OCI-LY3 (cell line): ENCODE data around the gene HYAL3.
"Not testable (repeated sequence)": the region's sequence is repeated elsewhere in the genome, so short reads cannot be mapped to it uniquely, and the experiment has no call there.

Experiments used
- H2AFZ ChIP-seq: fragments of 200-600, 300-600 bp; shearing (Covaris generic); 2 replicates; pipeline ENCODE4 v1.6.0; 2014; ENCODE audit warnings: antibody characterized with exemption, low read depth, low read length
- H3K27ac ChIP-seq: fragments of 200-600, 300-600 bp; sonication (generic); 2 replicates; pipeline ENCODE4 v1.5.1; 2014; ENCODE audit warnings: mild to moderate bottlenecking, low read length, moderate library complexity, mixed read lengths
- H3K27me3 ChIP-seq: fragments of 200-600, 300-600 bp; sonication (generic); 2 replicates; pipeline ENCODE4 v1.6.1; 2014; ENCODE audit warnings: low read depth, low read length, mixed read lengths
- H3K36me3 ChIP-seq: fragments of 200-600, 300-600 bp; sonication (generic); replicated peaks from 2 replicates; pipeline ENCODE3; 2014; ENCODE audit warnings: low read depth, low read length, mixed read lengths
- H3K4me1 ChIP-seq: fragments of 300-600, 200-600 bp; sonication (generic); 2 replicates; pipeline ENCODE4 v1.6.1; 2014; ENCODE audit warnings: low read length, mixed read lengths
- H3K4me2 ChIP-seq: fragments of 200-600, 300-600 bp; sonication (generic); 2 replicates; pipeline ENCODE4 v1.6.1; 2014; ENCODE audit warnings: low read length, mixed read lengths
- H3K4me3 ChIP-seq: fragments of 300-600, 200-600 bp; sonication (generic); 2 replicates; pipeline ENCODE4 v1.5.1; 2014; ENCODE audit warnings: antibody characterized with exemption, mild to moderate bottlenecking, low read length, moderate library complexity
- H3K79me2 ChIP-seq: fragments of 300-600, 200-600 bp; shearing (Covaris generic); 2 replicates; pipeline ENCODE4 v1.6.1; 2014; ENCODE audit warnings: mild to moderate bottlenecking, low read length, mixed read lengths
- H3K9ac ChIP-seq: fragments of 300-600, 200-600 bp; shearing (Covaris generic); 2 replicates; pipeline ENCODE4 v1.6.0; 2014; ENCODE audit warnings: mild to moderate bottlenecking, low read length, moderate library complexity
- H3K9me3 ChIP-seq: fragments of 200-600, 300-600 bp; shearing (Covaris generic); 2 replicates; pipeline ENCODE4 v1.6.1; 2014; ENCODE audit warnings: low read length, mixed read lengths; ENCODE audit not compliant: insufficient read depth
- H4K20me1 ChIP-seq: fragments of 200-600, 300-600 bp; sonication (generic); 2 replicates; pipeline ENCODE4 v1.6.1; 2016; ENCODE audit warnings: low read length, mixed read lengths; ENCODE audit not compliant: insufficient read depth
- EZH2phosphoT487 ChIP-seq: fragments of 200-600 bp; shearing (Covaris generic); IDR thresholded peaks from 2 replicates; pipeline ENCODE4 v1.6.1; 2018; ENCODE audit warnings: antibody characterized with exemption, mixed run types, low read depth
- TF ChIP-seq, protein P1 (sequence below): fragments of 200-600, 300-600 bp; sonication (generic); IDR thresholded peaks from 2 replicates; pipeline ENCODE4 v1.5.1; 2014; ENCODE audit warnings: antibody characterized with exemption, low read length, low read depth

The HYAL3 gene

DNA sequence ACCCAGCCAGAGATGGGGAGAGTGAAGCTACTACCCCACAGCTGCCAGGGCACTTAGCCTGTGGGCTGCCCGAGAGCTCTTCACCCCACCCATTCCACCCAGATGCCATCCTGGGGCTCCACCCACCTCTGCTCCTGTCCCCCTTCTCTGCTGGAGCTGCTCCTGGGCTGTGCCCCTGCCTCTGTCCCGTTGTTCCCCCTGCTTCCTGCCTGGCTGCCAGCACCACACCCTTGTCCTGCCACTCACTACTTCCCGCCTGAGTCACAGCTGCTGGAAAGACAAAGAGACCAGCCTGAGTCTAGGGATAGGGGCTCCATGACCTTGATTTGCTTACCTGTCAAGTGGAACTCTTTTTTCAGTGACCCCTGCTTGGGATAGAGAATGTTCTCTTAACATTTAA lies 50.8 kb downstream of the HYAL3 start:
- no peak overlapping the region for H3K4me3 ChIP-seq
- H4K20me1 ChIP-seq, result peaks cover 69% of the 10 kb centered on the region
- H3K36me3 ChIP-seq, result peaks cover 41% of the 10 kb centered on the region
- H2AFZ ChIP-seq, result no peak overlapping the region
- no peaks in the 10 kb centered on the region for H3K9me3 ChIP-seq
- peaks cover 74% of the 10 kb centered on the region for H3K79me2 ChIP-seq
- no peak overlapping the region for H3K4me2 ChIP-seq
- peaks cover 23% of the 10 kb centered on the region for H3K4me1 ChIP-seq
- H3K27ac ChIP-seq, result no peak overlapping the region
- H3K9ac ChIP-seq, result no peak overlapping the region
- TF ChIP-seq, protein P1, sequence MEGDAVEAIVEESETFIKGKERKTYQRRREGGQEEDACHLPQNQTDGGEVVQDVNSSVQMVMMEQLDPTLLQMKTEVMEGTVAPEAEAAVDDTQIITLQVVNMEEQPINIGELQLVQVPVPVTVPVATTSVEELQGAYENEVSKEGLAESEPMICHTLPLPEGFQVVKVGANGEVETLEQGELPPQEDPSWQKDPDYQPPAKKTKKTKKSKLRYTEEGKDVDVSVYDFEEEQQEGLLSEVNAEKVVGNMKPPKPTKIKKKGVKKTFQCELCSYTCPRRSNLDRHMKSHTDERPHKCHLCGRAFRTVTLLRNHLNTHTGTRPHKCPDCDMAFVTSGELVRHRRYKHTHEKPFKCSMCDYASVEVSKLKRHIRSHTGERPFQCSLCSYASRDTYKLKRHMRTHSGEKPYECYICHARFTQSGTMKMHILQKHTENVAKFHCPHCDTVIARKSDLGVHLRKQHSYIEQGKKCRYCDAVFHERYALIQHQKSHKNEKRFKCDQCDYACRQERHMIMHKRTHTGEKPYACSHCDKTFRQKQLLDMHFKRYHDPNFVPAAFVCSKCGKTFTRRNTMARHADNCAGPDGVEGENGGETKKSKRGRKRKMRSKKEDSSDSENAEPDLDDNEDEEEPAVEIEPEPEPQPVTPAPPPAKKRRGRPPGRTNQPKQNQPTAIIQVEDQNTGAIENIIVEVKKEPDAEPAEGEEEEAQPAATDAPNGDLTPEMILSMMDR, result no peak
- no peak for TF ChIP-seq EZH2phosphoT487
- no peaks in the 10 kb centered on the region for H3K27me3 ChIP-seq

GRCh38 chr3:50246517-50246954 lies 52.7 kb downstream of the HYAL3 start:
- H3K79me2 ChIP-seq, result peaks cover 92% of the 10 kb centered on the region
- H3K27ac ChIP-seq, result peak overlapping the region; percentile 63
- H3K9ac ChIP-seq, result peak overlapping the region; percentile 69; the same call in 1 of the 2 replicates
- H3K4me2 ChIP-seq, result peak overlapping the region; percentile 89
- H3K4me3 ChIP-seq, result peak overlapping the region; percentile 77
- H3K27me3 ChIP-seq, result no peaks in the 10 kb centered on the region
- H3K9me3 ChIP-seq, result no peaks in the 10 kb centered on the region
- TF ChIP-seq EZH2phosphoT487, result no peak
- TF ChIP-seq, protein P1, result 0 out of 2 replicates have a peak, but pooled peaks have one; percentile 14
- H4K20me1 ChIP-seq, result peaks cover 65% of the 10 kb centered on the region
- peaks cover 41% of the 10 kb centered on the region for H3K4me1 ChIP-seq
- H3K36me3 ChIP-seq, result peaks cover 26% of the 10 kb centered on the region
- no peak overlapping the region for H2AFZ ChIP-seq

GRCh38 chr3:50245831-50246516 lies 53.2 kb downstream of the HYAL3 start:
- Histone ChIP-seq H3K36me3 (peaks cover 22% of the 10 kb centered on the region), H3K79me2 (peaks cover 92% of the 10 kb centered on the region), H4K20me1 (peaks cover 65% of the 10 kb centered on the region), H3K27ac (peak overlapping the region; percentile 63), H3K4me1 (peaks cover 47% of the 10 kb centered on the region), H3K4me2 (peak overlapping the region; percentile 89), H3K4me3 (peak overlapping the region; percentile 77), H3K27me3 (no peaks in the 10 kb centered on the region), H2AFZ (no peak overlapping the region), H3K9me3 (no peaks in the 10 kb centered on the region), H3K9ac (peak overlapping the region; percentile 69)
- TF ChIP-seq, protein P1, result peak; percentile 99
- TF ChIP-seq EZH2phosphoT487, result no peak

- Histone ChIP-seq H3K36me3 (peaks cover 22% of the 10 kb centered on the region), H3K4me1 (peaks cover 51% of the 10 kb centered on the region), H4K20me1 (peaks cover 64% of the 10 kb centered on the region), H3K4me2 (peak overlapping the region; percentile 89), H3K9ac (peak overlapping the region; percentile 69), H2AFZ (no peak overlapping the region), H3K27ac (peak overlapping the region; percentile 63), H3K9me3 (no peaks in the 10 kb centered on the region), H3K4me3 (peak overlapping the region; percentile 77), H3K27me3 (no peaks in the 10 kb centered on the region), H3K79me2 (peaks cover 92% of the 10 kb centered on the region)
- TF ChIP-seq, protein P1, result no peak
Measured at GRCh38 chr3:50245251-50245745, 53.9 kb downstream of the HYAL3 start.

- H3K4me1 ChIP-seq, result peaks cover 55% of the 10 kb centered on the region
- H3K4me3 ChIP-seq, H2AFZ ChIP-seq, H3K4me2 ChIP-seq, H3K9me3 ChIP-seq, H3K27me3 ChIP-seq, H3K9ac ChIP-seq: not testable (repeated sequence)
- H4K20me1 ChIP-seq, result peaks cover 64% of the 10 kb centered on the region
- H3K36me3 ChIP-seq, result peaks cover 27% of the 10 kb centered on the region
- peak overlapping the region; percentile 35 for H3K27ac ChIP-seq
- peaks cover 92% of the 10 kb centered on the region for H3K79me2 ChIP-seq
Measured at GRCh38 chr3:50244813-50245212, 54.4 kb downstream of the HYAL3 start.
